H1 (cell line): Measurements from ENCODE around the gene AVPR1B. TPM values are rescaled to one million over a fixed set of nuclear protein-coding genes. Genes with fewer than 3 reads are reported as not detected.

Experiments
- ASH2L ChIP-seq: fragments of 200-600, 300-600 bp; sonication (generic); IDR thresholded peaks from one replicate; pipeline ENCODE4 v1.7.1; 2017; ENCODE audit warnings: low read length
- CBX8 ChIP-seq: fragments of 300-800, 300-1000 bp; sonication (generic); IDR thresholded peaks from 2 replicates; pipeline ENCODE4 v1.7.1; 2016; ENCODE audit warnings: low read depth, low read length, borderline replicate concordance
- KDM1A ChIP-seq: fragments of 200-600, 300-600 bp; sonication (generic); IDR thresholded peaks from 2 replicates; pipeline ENCODE4 v1.7.1; 2016; ENCODE audit warnings: mild to moderate bottlenecking, low read length, borderline replicate concordance
- KDM4A ChIP-seq: IDR thresholded peaks from one replicate; pipeline ENCODE4 v1.7.1; 2012; ENCODE audit warnings: low read depth, mild to moderate bottlenecking, moderate library complexity, low read length, inconsistent platforms; ENCODE audit not compliant: severe bottlenecking
- POLR2A ChIP-seq, 2 experiments: IDR thresholded peaks; 1 replicate in 1 of 2; 2 replicates in 1 of 2; pipeline ENCODE4 v1.6.1; 2011; ENCODE audit warnings: low read depth in 2 of 2, low read length in 2 of 2, mild to moderate bottlenecking in 2 of 2; ENCODE audit errors: control extremely low read depth in 1 of 2
- RAD21 ChIP-seq, 2 experiments: IDR thresholded peaks in 1 of 2; conservative IDR thresholded peaks in 1 of 2; 2 replicates each; pipeline ENCODE4 v1.6.1; 2011; ENCODE audit warnings: low read depth in 2 of 2, low read length in 2 of 2, improper control_type of control experiment in 1 of 2, inconsistent platforms in 1 of 2, mild to moderate bottlenecking in 1 of 2, moderate library complexity in 1 of 2
- SUZ12 ChIP-seq: fragments of 200-600 bp; sonication (generic); IDR thresholded peaks from 2 replicates; pipeline ENCODE4 v1.6.1; 2012; ENCODE audit warnings: mild to moderate bottlenecking, inconsistent platforms, low read length, moderate library complexity, mixed read lengths
- TBP ChIP-seq: IDR thresholded peaks from 2 replicates; pipeline ENCODE4 v1.6.1; 2011; ENCODE audit warnings: low read depth, low read length, improper control_type of control experiment
- polyA plus RNA-seq, 7 experiments: library from polyadenylated mRNA; depleted of rRNA in 3 of 7; stranded (reverse) in 5 of 7; unstranded in 2 of 7; fragments of >200 nt in 5 of 7; fragments of 200-250 nt in 2 of 7; gene quantifications; 1 replicate in 5 of 7; 2 replicates in 1 of 7; 4 replicates in 1 of 7; pipeline versions ENCODE4 v1.2.1 to v1.2.3, GENCODE V29; 2011 to 2013; ENCODE audit warnings: missing spikeins in 2 of 7, mixed read lengths in 2 of 7
- total RNA-seq: library from RNA; stranded (reverse); fragmentation: NEBNext Ultra II Directional; extraction: Animal tissue kit (Norgen Biotek cat#: 25700); gene quantifications from 2 replicates; pipeline ENCODE4 v1.2.1, GENCODE V29; 2021

AVPR1B gene
- total and polyA plus RNA-seq, 2 of the 8 experiments (the other 6 are each of a cell fraction or from before 2014, with no cell fraction given), result 0.29 to 0.50 TPM

DNA sequence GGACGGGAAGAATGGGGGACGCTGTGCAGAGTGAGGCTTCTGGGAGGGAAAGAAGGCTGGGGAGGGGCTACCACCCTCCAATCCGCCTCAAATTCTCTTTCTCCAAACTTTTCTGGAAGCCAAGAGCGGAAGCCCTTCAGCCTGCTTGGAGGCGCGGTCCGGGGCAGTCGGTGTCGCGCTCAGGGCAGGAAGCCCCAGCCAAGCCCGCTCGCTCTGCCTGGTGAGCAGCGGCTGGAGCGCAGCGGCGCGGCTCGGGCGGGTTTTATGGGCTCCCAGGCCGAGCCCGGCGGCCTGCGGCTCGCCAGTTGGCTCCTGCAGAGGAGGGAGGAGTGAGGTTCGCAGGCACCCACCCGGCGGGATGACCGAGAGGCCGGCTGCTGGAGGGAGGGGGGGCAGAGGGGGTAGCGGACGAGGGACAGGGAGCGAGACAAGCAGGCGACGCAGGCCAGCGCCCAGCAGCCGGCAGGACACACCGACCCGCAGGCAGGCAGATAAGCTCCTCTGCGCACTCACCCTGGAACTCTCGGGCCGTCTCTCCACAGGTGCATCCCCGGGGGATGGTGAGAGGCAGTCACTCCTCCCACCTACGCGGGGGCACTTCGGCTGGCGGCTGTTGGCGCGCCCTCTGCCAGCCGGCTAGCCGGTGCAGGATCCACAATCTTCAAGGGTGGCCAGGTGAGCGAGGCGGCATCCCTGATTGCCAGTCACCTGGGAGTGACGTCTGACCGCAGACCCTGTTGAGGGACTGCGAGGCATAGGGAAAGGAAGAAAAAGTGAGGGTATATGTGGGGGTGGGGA lies at the start of gene AVPR1B (continued):
- TF ChIP-seq KDM1A, result 0 out of 2 replicates have a peak, but pooled peaks have one; percentile 11
- TF ChIP-seq POLR2A (IDR thresholded peaks at IDR 0.05; ENCODE audit: control extremely low read depth in 1 of 2, low read depth in 2 of 2, low read length in 2 of 2), result peak in 1 of 2 experiments; percentile 35; a peak in 1 of 3 replicates
- no peak for TF ChIP-seq CBX8
- peak; percentile 72 for TF ChIP-seq ASH2L
- peak in 1 of 2 experiments; percentile 17; a peak in 1 of 4 replicates for TF ChIP-seq RAD21 (IDR thresholded peaks at IDR 0.05 in 1 of 2, conservative IDR thresholded peaks at IDR 0.05 in 1 of 2; ENCODE audit: low read depth in 2 of 2, low read length in 2 of 2)
- TF ChIP-seq TBP, result peak; percentile 58; the same call in 1 of the 2 replicates
- TF ChIP-seq KDM4A, result peak; percentile 86
- peak; percentile 44; the same call in 1 of the 2 replicates for TF ChIP-seq SUZ12
